H9 (cell line): ENCODE data around the gene PEX10. TPM values are rescaled to one million over a fixed set of nuclear protein-coding genes. Genes with fewer than 3 reads are reported as not detected.

Experiments
- DNase-seq: peaks from one replicate; pipeline ENCODE4 v3.0.0-alpha.2; 2017
- H2AFZ ChIP-seq: one replicate; pipeline ENCODE4 v1.6.1; 2013; ENCODE audit warnings: mild to moderate bottlenecking, low read length, control low read depth, moderate library complexity
- H2AK5ac ChIP-seq: 2 replicates; pipeline ENCODE4 v1.6.1; 2013; ENCODE audit warnings: low read length, control low read depth, mixed read lengths; ENCODE audit not compliant: insufficient read length
- H2BK120ac ChIP-seq: one replicate; pipeline ENCODE4 v1.6.1; 2013; ENCODE audit warnings: low read depth, mild to moderate bottlenecking, low read length, control low read depth, inconsistent platforms; ENCODE audit not compliant: poor library complexity, severe bottlenecking
- H2BK12ac ChIP-seq: 2 replicates; pipeline ENCODE4 v1.6.1; 2013; ENCODE audit warnings: low read length, control low read depth, mixed read lengths, low read depth; ENCODE audit not compliant: insufficient read length
- H2BK15ac ChIP-seq: 2 replicates; pipeline ENCODE4 v1.6.1; 2013; ENCODE audit warnings: low read depth, low read length, control low read depth
- H2BK20ac ChIP-seq: one replicate; pipeline ENCODE4 v1.6.1; 2013; ENCODE audit warnings: low read depth, mild to moderate bottlenecking, low read length, control low read depth, inconsistent platforms; ENCODE audit not compliant: poor library complexity, severe bottlenecking
- H2BK5ac ChIP-seq: 2 replicates; pipeline ENCODE4 v1.6.1; 2013; ENCODE audit warnings: low read length, control low read depth, mixed read lengths; ENCODE audit not compliant: insufficient read length
- H3K14ac ChIP-seq: 2 replicates; pipeline ENCODE4 v1.6.1; 2013; ENCODE audit warnings: low read length, control low read depth; ENCODE audit not compliant: insufficient read depth
- H3K18ac ChIP-seq: 2 replicates; pipeline ENCODE4 v1.6.1; 2013; ENCODE audit warnings: low read depth, mild to moderate bottlenecking, mixed read lengths, low read length, control low read depth; ENCODE audit not compliant: insufficient read length
- H3K23ac ChIP-seq: 2 replicates; pipeline ENCODE4 v1.6.1; 2013; ENCODE audit warnings: low read length, control low read depth, mixed read lengths, low read depth; ENCODE audit not compliant: insufficient read length
- H3K23me2 ChIP-seq: 2 replicates; pipeline ENCODE4 v1.6.1; 2013; ENCODE audit warnings: low read depth, mild to moderate bottlenecking, mixed read lengths, low read length, control low read depth; ENCODE audit not compliant: insufficient read length, poor library complexity, severe bottlenecking
- H3K27ac ChIP-seq: 2 replicates; pipeline ENCODE4 v1.5.1; 2013; ENCODE audit warnings: low read length, control low read depth, mixed read lengths, low read depth; ENCODE audit not compliant: insufficient read length
- H3K27me3 ChIP-seq: 2 replicates; pipeline ENCODE4 v1.6.1; 2013; ENCODE audit warnings: low read length, control low read depth, inconsistent platforms; ENCODE audit not compliant: insufficient read depth
- H3K4ac ChIP-seq: 2 replicates; pipeline ENCODE4 v1.6.1; 2013; ENCODE audit warnings: low read depth, mild to moderate bottlenecking, control low read depth, inconsistent platforms, low read length, moderate library complexity
- H3K4me1 ChIP-seq: 2 replicates; pipeline ENCODE4 v1.6.1; 2013; ENCODE audit warnings: low read length, control low read depth, inconsistent platforms; ENCODE audit not compliant: insufficient read depth
- H3K4me2 ChIP-seq: 2 replicates; pipeline ENCODE4 v1.6.1; 2013; ENCODE audit warnings: low read length, control low read depth, mixed read lengths; ENCODE audit not compliant: insufficient read length, insufficient read depth
- H3K56ac ChIP-seq: 2 replicates; pipeline ENCODE4 v1.6.1; 2013; ENCODE audit warnings: low read depth, mild to moderate bottlenecking, mixed read lengths, low read length, control low read depth; ENCODE audit not compliant: insufficient read length
- H3K79me1 ChIP-seq: 2 replicates; pipeline ENCODE4 v1.6.1; 2013; ENCODE audit warnings: low read depth, mild to moderate bottlenecking, moderate library complexity, low read length, control low read depth, inconsistent platforms; ENCODE audit not compliant: insufficient read depth, poor library complexity, severe bottlenecking
- H3K79me2 ChIP-seq: 2 replicates; pipeline ENCODE4 v1.6.1; 2013; ENCODE audit warnings: low read length, control low read depth, inconsistent platforms; ENCODE audit not compliant: insufficient read depth
- H3K9ac ChIP-seq: 2 replicates; pipeline ENCODE4 v1.6.1; 2013; ENCODE audit warnings: low read length, control low read depth, mixed read lengths; ENCODE audit not compliant: insufficient read length; ENCODE audit errors: extremely low read depth
- H3K9me3 ChIP-seq: one replicate; pipeline ENCODE4 v1.6.1; 2013; ENCODE audit warnings: low read depth, low read length, inconsistent platforms; ENCODE audit not compliant: control insufficient read depth
- H3T11ph ChIP-seq: one replicate; pipeline ENCODE4 v1.6.1; 2013; ENCODE audit warnings: mild to moderate bottlenecking, low read length, control low read depth, inconsistent platforms
- H4K20me1 ChIP-seq: one replicate; pipeline ENCODE4 v1.6.1; 2013; ENCODE audit not compliant: control insufficient read depth, insufficient read length, insufficient read depth
- H4K5ac ChIP-seq: 2 replicates; pipeline ENCODE4 v1.6.1; 2013; ENCODE audit warnings: low read depth, mild to moderate bottlenecking, mixed read lengths, low read length, control low read depth; ENCODE audit not compliant: insufficient read length
- H4K8ac ChIP-seq: replicated peaks from 2 replicates; pipeline ENCODE4 v1.6.1; 2013; ENCODE audit warnings: low read length, control low read depth, mixed read lengths, low read depth; ENCODE audit not compliant: insufficient read length
- H4K91ac ChIP-seq: 2 replicates; pipeline ENCODE4 v1.6.1; 2013; ENCODE audit warnings: low read depth, mild to moderate bottlenecking, moderate library complexity, mixed read lengths, low read length, control low read depth; ENCODE audit not compliant: insufficient read length
- H3K27ac Mint-ChIP-seq, 3 experiments: 2 replicates in 2 of 3; 3 replicates in 1 of 3; pipeline ENCODE4 v1.8.0; 2020 to 2021; ENCODE audit warnings: mixed read lengths in 3 of 3, mild to moderate bottlenecking in 1 of 3, moderate library complexity in 1 of 3
- H3K27me3 Mint-ChIP-seq: 2 replicates; pipeline ENCODE4 v1.8.0; 2021; ENCODE audit warnings: low read depth, mild to moderate bottlenecking, moderate library complexity, mixed read lengths
- H3K36me3 Mint-ChIP-seq, 3 experiments: 2 replicates in 2 of 3; 3 replicates in 1 of 3; pipeline ENCODE4 v1.8.0; 2020 to 2021; ENCODE audit warnings: low read depth in 3 of 3, mixed read lengths in 3 of 3; ENCODE audit not compliant: insufficient read depth in 1 of 3
- H3K4me1 Mint-ChIP-seq, 2 experiments: 2 replicates each; pipeline ENCODE4 v1.8.0; 2020; ENCODE audit warnings: mixed read lengths in 2 of 2
- H3K4me3 Mint-ChIP-seq, 2 experiments: 2 replicates in 1 of 2; 3 replicates in 1 of 2; pipeline ENCODE4 v1.8.0; 2020 to 2021; ENCODE audit warnings: mild to moderate bottlenecking in 2 of 2, mixed read lengths in 2 of 2, moderate library complexity in 1 of 2
- H3K9me3 Mint-ChIP-seq, 2 experiments: 2 replicates in 1 of 2; 3 replicates in 1 of 2; pipeline ENCODE4 v1.8.0; 2020; ENCODE audit warnings: mild to moderate bottlenecking in 2 of 2, mixed read lengths in 2 of 2, moderate library complexity in 1 of 2
- CTCF ChIP-seq: fragments of 200-600 bp; sonication (generic); conservative IDR thresholded peaks from 3 replicates; pipeline ENCODE4 v1.8.0; 2021; ENCODE audit warnings: antibody characterized with exemption, mild to moderate bottlenecking
- WGBS: extraction: QIAGEN DNeasy Blood & Tissue Kit; methylation state at CpG from one replicate; pipeline ENCODE4 v1.1.7; 2013; ENCODE audit warnings: missing lambda C conversion rate, low lambda C conversion rate, mixed read lengths; ENCODE audit not compliant: insufficient read length; ENCODE audit errors: extremely low coverage; 5-methylcytosine and 5-hydroxymethylcytosine counted together
- total RNA-seq: library from RNA; stranded (reverse); gene quantifications from 2 replicates; pipeline ENCODE4 v1.2.1, GENCODE V29; 2021

The PEX10 gene
- total RNA-seq, 1 experiment from 2014 or later = 34.4 TPM

DNA sequence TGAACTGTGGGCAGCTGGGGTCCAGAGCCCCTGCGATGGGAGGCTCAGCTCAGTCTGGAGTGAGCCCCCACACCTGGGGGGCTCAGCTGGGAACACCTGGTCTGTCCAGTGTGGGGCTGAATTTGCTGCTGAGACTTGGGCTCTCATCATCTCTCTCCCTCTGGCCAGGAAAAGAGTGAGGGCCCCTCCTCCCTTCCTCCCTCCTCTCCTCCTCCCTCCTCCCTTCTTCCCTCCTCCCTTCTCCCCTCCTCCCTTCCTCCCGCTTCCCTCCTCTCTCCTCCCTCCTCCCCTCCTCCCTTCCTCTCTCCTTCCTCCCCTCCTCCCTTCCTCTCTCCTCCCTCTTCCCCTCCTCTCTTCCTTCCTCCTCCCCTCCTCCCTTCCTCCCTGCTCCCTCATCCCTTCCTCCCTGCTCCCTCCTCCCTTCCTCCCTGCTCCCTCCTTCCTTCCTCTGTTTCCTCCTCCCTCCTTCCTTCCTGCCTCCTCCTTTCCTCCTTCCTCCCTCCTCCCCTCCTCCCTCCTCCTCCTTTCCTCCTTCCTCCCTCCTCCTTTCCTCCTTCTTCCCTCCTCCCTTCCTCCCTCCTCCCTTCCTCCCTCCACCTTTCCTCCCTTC lies 23.5 kb upstream of the PEX10 start:
- Histone ChIP-seq H4K5ac (no peak overlapping the region), H2BK20ac (no peak overlapping the region), H3K27ac (no peak overlapping the region)

More for the DNA sequence above, 23.5 kb upstream of the PEX10 start:
- Histone ChIP-seq H3K23ac (no peak overlapping the region), H3K9ac (no peak overlapping the region), H3K18ac (no peak overlapping the region), H2BK120ac (no peak overlapping the region), H3K79me2 (no peaks in the 10 kb centered on the region), H2AK5ac (no peak overlapping the region), H2BK15ac (no peak overlapping the region), H3T11ph (no peak overlapping the region), H2AFZ (no peak overlapping the region), H2BK12ac (no peak overlapping the region), H2BK5ac (no peak overlapping the region), H4K8ac (no peak overlapping the region), H3K23me2 (no peaks in the 10 kb centered on the region), H3K9me3 (no peaks in the 10 kb centered on the region), H3K4me2 (no peak overlapping the region), H3K14ac (no peak overlapping the region), H3K79me1 (no peaks in the 10 kb centered on the region), H4K20me1 (no peaks in the 10 kb centered on the region), H4K91ac (no peak overlapping the region), H3K4ac (no peak overlapping the region), H3K27me3 (no peaks in the 10 kb centered on the region), H3K4me1 (no peaks in the 10 kb centered on the region), H3K56ac (no peak overlapping the region)
- no peak for TF ChIP-seq CTCF
- no peak for DNase-seq
- H3K4me1 Mint-ChIP-seq = 0 out of 4 replicates have a peak, but pooled peaks cover 0 to 4% of the 10 kb centered on the region in 2 experiments
- H3K4me3 Mint-ChIP-seq = no peak overlapping the region
- peaks cover 33% of the 10 kb centered on the region for H3K27me3 Mint-ChIP-seq
- H3K9me3 Mint-ChIP-seq = no peaks in the 10 kb centered on the region
- no peak overlapping the region for H3K27ac Mint-ChIP-seq
- WGBS = no CpG with 5 or more reads among the region's 2 CpGs
- no peaks in the 10 kb centered on the region for H3K36me3 Mint-ChIP-seq
